Measurements from ENCODE around the gene WFIKKN1. TPM values are rescaled to one million over a fixed set of nuclear protein-coding genes. Genes with fewer than 3 reads are reported as not detected.

WFIKKN1 gene
- total RNA-seq, 1 donor from 2014 or later = 0.44 TPM

GRCh38 chr16:660459-661183 lies 29.8 kb downstream of the WFIKKN1 start:
- Mint-ChIP-seq H3K27me3 (ENCODE audit: unreplicated experiment) (peaks cover 9% of the 10 kb centered on the region), H3K27ac (ENCODE audit: unreplicated experiment) (no peak overlapping the region), H3K9me3 (ENCODE audit: unreplicated experiment) (no peaks in the 10 kb centered on the region), H3K4me3 (ENCODE audit: unreplicated experiment) (no peak overlapping the region), H3K36me3 (ENCODE audit: low read depth, unreplicated experiment) (peaks cover 3% of the 10 kb centered on the region), H3K4me1 (ENCODE audit: unreplicated experiment) (no peaks in the 10 kb centered on the region)
- peak; percentile 91 for DNase-seq (ENCODE audit: low spot score)
- peak; percentile 74 for TF ChIP-seq CTCF (IDR thresholded peaks at IDR 0.05; ENCODE audit: unreplicated experiment)

- Mint-ChIP-seq H3K4me3 (ENCODE audit: unreplicated experiment) (no peak overlapping the region), H3K9me3 (ENCODE audit: unreplicated experiment) (no peaks in the 10 kb centered on the region), H3K27me3 (ENCODE audit: unreplicated experiment) (peaks cover 9% of the 10 kb centered on the region), H3K4me1 (ENCODE audit: unreplicated experiment) (no peaks in the 10 kb centered on the region), H3K36me3 (ENCODE audit: low read depth, unreplicated experiment) (peaks cover 3% of the 10 kb centered on the region), H3K27ac (ENCODE audit: unreplicated experiment) (no peak overlapping the region)
- no peak for DNase-seq (ENCODE audit: low spot score)
- TF ChIP-seq CTCF (IDR thresholded peaks at IDR 0.05; ENCODE audit: unreplicated experiment) = peak; percentile 9
These were observed 30.5 kb downstream of the WFIKKN1 start for GRCh38 chr16:661184-661821.

GRCh38 chr16:662095-662494 lies 31.3 kb downstream of the WFIKKN1 start:
- Mint-ChIP-seq H3K9me3 (ENCODE audit: unreplicated experiment) (no peaks in the 10 kb centered on the region), H3K4me3 (ENCODE audit: unreplicated experiment) (no peak overlapping the region), H3K36me3 (ENCODE audit: low read depth, unreplicated experiment) (peaks cover 3% of the 10 kb centered on the region), H3K27ac (ENCODE audit: unreplicated experiment) (no peak overlapping the region), H3K27me3 (ENCODE audit: unreplicated experiment) (peaks cover 9% of the 10 kb centered on the region), H3K4me1 (ENCODE audit: unreplicated experiment) (no peaks in the 10 kb centered on the region)
- no peak for TF ChIP-seq CTCF (IDR thresholded peaks at IDR 0.05; ENCODE audit: unreplicated experiment)
- no peak for DNase-seq (ENCODE audit: low spot score)

- Mint-ChIP-seq H3K4me3 (ENCODE audit: unreplicated experiment) (no peak overlapping the region), H3K9me3 (ENCODE audit: unreplicated experiment) (no peaks in the 10 kb centered on the region), H3K4me1 (ENCODE audit: unreplicated experiment) (no peaks in the 10 kb centered on the region), H3K36me3 (ENCODE audit: low read depth, unreplicated experiment) (peaks cover 3% of the 10 kb centered on the region), H3K27ac (ENCODE audit: unreplicated experiment) (no peak overlapping the region), H3K27me3 (ENCODE audit: unreplicated experiment) (peaks cover 9% of the 10 kb centered on the region)
- DNase-seq (ENCODE audit: low spot score) = no peak
- TF ChIP-seq CTCF (IDR thresholded peaks at IDR 0.05; ENCODE audit: unreplicated experiment) = no peak
These were observed 31.8 kb downstream of the WFIKKN1 start for GRCh38 chr16:662597-662996.

GRCh38 chr16:666572-666971 lies 35.8 kb downstream of the WFIKKN1 start:
- H3K4me3 Mint-ChIP-seq (ENCODE audit: unreplicated experiment) = no peak overlapping the region
- H3K36me3 Mint-ChIP-seq (ENCODE audit: low read depth, unreplicated experiment) = peaks cover 3% of the 10 kb centered on the region
- no peak for TF ChIP-seq CTCF (IDR thresholded peaks at IDR 0.05; ENCODE audit: unreplicated experiment)
- H3K27me3 Mint-ChIP-seq (ENCODE audit: unreplicated experiment) = peaks cover 10% of the 10 kb centered on the region
- H3K4me1 Mint-ChIP-seq (ENCODE audit: unreplicated experiment) = no peaks in the 10 kb centered on the region
- DNase-seq (ENCODE audit: low spot score) = no peak
- no peaks in the 10 kb centered on the region for H3K9me3 Mint-ChIP-seq (ENCODE audit: unreplicated experiment)
- no peak overlapping the region for H3K27ac Mint-ChIP-seq (ENCODE audit: unreplicated experiment)

Measured in endothelial cell (in vitro differentiated cells).